ENCODE results near the gene TMPRSS2.

The TMPRSS2 gene

GRCh38 chr21:41459884-41460534, 47.9 kb downstream of the TMPRSS2 start:
- H3K4me3 ChIP-seq (ENCODE audit: low read length): no peak overlapping the region

GRCh38 chr21:41458559-41458958, 49.4 kb downstream of the TMPRSS2 start:
- no peak for DNase-seq (ENCODE audit: low read depth)
- Histone ChIP-seq H3K9ac (ENCODE audit: low read length) (no peak overlapping the region), H3K9me3 (ENCODE audit: control insufficient read depth, low read length) (no peaks in the 10 kb centered on the region), H3K27me3 (replicated peaks; ENCODE audit: control insufficient read depth, insufficient read depth, low read length) (no peaks in the 10 kb centered on the region), H3K4me3 (ENCODE audit: low read length) (no peak overlapping the region), H3K36me3 (ENCODE audit: control insufficient read depth, insufficient read depth, low read length, severe bottlenecking) (no peaks in the 10 kb centered on the region), H3K4me1 (ENCODE audit: control insufficient read depth, insufficient read depth, low read length) (no peaks in the 10 kb centered on the region)

More at GRCh38 chr21:41459884-41460534, 47.9 kb downstream of the TMPRSS2 start:
- no peaks in the 10 kb centered on the region for H3K27me3 ChIP-seq (replicated peaks; ENCODE audit: control insufficient read depth, insufficient read depth, low read length)
- no peak overlapping the region for H3K9ac ChIP-seq (ENCODE audit: low read length)
- H3K9me3 ChIP-seq (ENCODE audit: control insufficient read depth, low read length): no peaks in the 10 kb centered on the region
- no peak for DNase-seq (ENCODE audit: low read depth)
- H3K4me1 ChIP-seq (ENCODE audit: control insufficient read depth, insufficient read depth, low read length): no peaks in the 10 kb centered on the region
- no peaks in the 10 kb centered on the region for H3K36me3 ChIP-seq (ENCODE audit: control insufficient read depth, insufficient read depth, low read length, severe bottlenecking)

GRCh38 chr21:41458121-41458520, 49.8 kb downstream of the TMPRSS2 start:
- DNase-seq (ENCODE audit: low read depth): peak; percentile 8
- H3K27me3 ChIP-seq (replicated peaks; ENCODE audit: control insufficient read depth, insufficient read depth, low read length): no peaks in the 10 kb centered on the region
- H3K9me3 ChIP-seq (ENCODE audit: control insufficient read depth, low read length): no peaks in the 10 kb centered on the region
- no peak overlapping the region for H3K4me3 ChIP-seq (ENCODE audit: low read length)
- H3K36me3 ChIP-seq (ENCODE audit: control insufficient read depth, insufficient read depth, low read length, severe bottlenecking): no peaks in the 10 kb centered on the region
- H3K4me1 ChIP-seq (ENCODE audit: control insufficient read depth, insufficient read depth, low read length): no peaks in the 10 kb centered on the region
- no peak overlapping the region for H3K9ac ChIP-seq (ENCODE audit: low read length)

- no peaks in the 10 kb centered on the region for H3K4me1 ChIP-seq (ENCODE audit: control insufficient read depth, insufficient read depth, low read length)
- no peaks in the 10 kb centered on the region for H3K27me3 ChIP-seq (replicated peaks; ENCODE audit: control insufficient read depth, insufficient read depth, low read length)
- no peaks in the 10 kb centered on the region for H3K9me3 ChIP-seq (ENCODE audit: control insufficient read depth, low read length)
- no peak for DNase-seq (ENCODE audit: low read depth)
- H3K9ac ChIP-seq (ENCODE audit: low read length): no peak overlapping the region
- no peak overlapping the region for H3K4me3 ChIP-seq (ENCODE audit: low read length)
- H3K36me3 ChIP-seq (ENCODE audit: control insufficient read depth, insufficient read depth, low read length, severe bottlenecking): no peaks in the 10 kb centered on the region
Measured at GRCh38 chr21:41453761-41454160, 54.2 kb downstream of the TMPRSS2 start.

- Histone ChIP-seq H3K27me3 (replicated peaks; ENCODE audit: control insufficient read depth, insufficient read depth, low read length) (no peaks in the 10 kb centered on the region), H3K36me3 (ENCODE audit: control insufficient read depth, insufficient read depth, low read length, severe bottlenecking) (no peaks in the 10 kb centered on the region), H3K9me3 (ENCODE audit: control insufficient read depth, low read length) (no peaks in the 10 kb centered on the region), H3K9ac (ENCODE audit: low read length) (no peak overlapping the region), H3K4me1 (ENCODE audit: control insufficient read depth, insufficient read depth, low read length) (no peaks in the 10 kb centered on the region), H3K4me3 (ENCODE audit: low read length) (no peak overlapping the region)
- no peak for DNase-seq (ENCODE audit: low read depth)
Measured at GRCh38 chr21:41453198-41453597, 54.8 kb downstream of the TMPRSS2 start.

GRCh38 chr21:41451753-41452676, 55.9 kb downstream of the TMPRSS2 start:
- no peaks in the 10 kb centered on the region for H3K36me3 ChIP-seq (ENCODE audit: control insufficient read depth, insufficient read depth, low read length, severe bottlenecking)
- no peaks in the 10 kb centered on the region for H3K27me3 ChIP-seq (replicated peaks; ENCODE audit: control insufficient read depth, insufficient read depth, low read length)
- H3K9ac ChIP-seq (ENCODE audit: low read length): no peak overlapping the region
- DNase-seq (ENCODE audit: low read depth): no peak
- no peak overlapping the region for H3K4me3 ChIP-seq (ENCODE audit: low read length)
- no peaks in the 10 kb centered on the region for H3K9me3 ChIP-seq (ENCODE audit: control insufficient read depth, low read length)
- H3K4me1 ChIP-seq (ENCODE audit: control insufficient read depth, insufficient read depth, low read length): no peaks in the 10 kb centered on the region

GRCh38 chr21:41449613-41450012, 58.3 kb downstream of the TMPRSS2 start:
- no peak for DNase-seq (ENCODE audit: low read depth)
- Histone ChIP-seq H3K27me3 (replicated peaks; ENCODE audit: control insufficient read depth, insufficient read depth, low read length) (no peaks in the 10 kb centered on the region), H3K4me1 (ENCODE audit: control insufficient read depth, insufficient read depth, low read length) (no peaks in the 10 kb centered on the region), H3K4me3 (ENCODE audit: low read length) (no peak overlapping the region), H3K9me3 (ENCODE audit: control insufficient read depth, low read length) (no peaks in the 10 kb centered on the region), H3K36me3 (ENCODE audit: control insufficient read depth, insufficient read depth, low read length, severe bottlenecking) (no peaks in the 10 kb centered on the region), H3K9ac (ENCODE audit: low read length) (no peak overlapping the region)

GRCh38 chr21:41447356-41447755, 60.6 kb downstream of the TMPRSS2 start:
- Histone ChIP-seq H3K9ac (ENCODE audit: low read length) (no peak overlapping the region), H3K4me1 (ENCODE audit: control insufficient read depth, insufficient read depth, low read length) (no peaks in the 10 kb centered on the region), H3K27me3 (replicated peaks; ENCODE audit: control insufficient read depth, insufficient read depth, low read length) (no peaks in the 10 kb centered on the region), H3K4me3 (ENCODE audit: low read length) (no peak overlapping the region), H3K9me3 (ENCODE audit: control insufficient read depth, low read length) (no peaks in the 10 kb centered on the region), H3K36me3 (ENCODE audit: control insufficient read depth, insufficient read depth, low read length, severe bottlenecking) (no peaks in the 10 kb centered on the region)
- DNase-seq (ENCODE audit: low read depth): no peak

- DNase-seq (ENCODE audit: low read depth): peak; percentile 13
- H3K4me1 ChIP-seq (ENCODE audit: control insufficient read depth, insufficient read depth, low read length): no peaks in the 10 kb centered on the region
- no peak overlapping the region for H3K4me3 ChIP-seq (ENCODE audit: low read length)
- no peaks in the 10 kb centered on the region for H3K27me3 ChIP-seq (replicated peaks; ENCODE audit: control insufficient read depth, insufficient read depth, low read length)
- no peaks in the 10 kb centered on the region for H3K9me3 ChIP-seq (ENCODE audit: control insufficient read depth, low read length)
- H3K9ac ChIP-seq (ENCODE audit: low read length): no peak overlapping the region
- no peaks in the 10 kb centered on the region for H3K36me3 ChIP-seq (ENCODE audit: control insufficient read depth, insufficient read depth, low read length, severe bottlenecking)
Measured at GRCh38 chr21:41446586-41446985, 61.4 kb downstream of the TMPRSS2 start.

GRCh38 chr21:41445465-41445862, 62.5 kb downstream of the TMPRSS2 start:
- Histone ChIP-seq H3K27me3 (replicated peaks; ENCODE audit: control insufficient read depth, insufficient read depth, low read length) (no peaks in the 10 kb centered on the region), H3K9ac (ENCODE audit: low read length) (no peak overlapping the region), H3K4me3 (ENCODE audit: low read length) (no peak overlapping the region), H3K36me3 (ENCODE audit: control insufficient read depth, insufficient read depth, low read length, severe bottlenecking) (no peaks in the 10 kb centered on the region), H3K4me1 (ENCODE audit: control insufficient read depth, insufficient read depth, low read length) (no peaks in the 10 kb centered on the region), H3K9me3 (ENCODE audit: control insufficient read depth, low read length) (no peaks in the 10 kb centered on the region)
- no peak for DNase-seq (ENCODE audit: low read depth)

- Histone ChIP-seq H3K4me3 (ENCODE audit: low read length) (no peak overlapping the region), H3K27me3 (replicated peaks; ENCODE audit: control insufficient read depth, insufficient read depth, low read length) (no peaks in the 10 kb centered on the region), H3K36me3 (ENCODE audit: control insufficient read depth, insufficient read depth, low read length, severe bottlenecking) (no peaks in the 10 kb centered on the region), H3K9ac (ENCODE audit: low read length) (no peak overlapping the region), H3K9me3 (ENCODE audit: control insufficient read depth, low read length) (no peaks in the 10 kb centered on the region), H3K4me1 (ENCODE audit: control insufficient read depth, insufficient read depth, low read length) (no peaks in the 10 kb centered on the region)
- DNase-seq (ENCODE audit: low read depth): no peak
Measured at GRCh38 chr21:41444703-41445464, 63.1 kb downstream of the TMPRSS2 start.
